BJ (cell line): ENCODE measurements around the gene BEST1. TPM values are rescaled to one million over a fixed set of nuclear protein-coding genes. Genes with fewer than 3 reads are reported as not detected.
"Not testable (repeated sequence)": the region's sequence is repeated elsewhere in the genome, so short reads cannot be mapped to it uniquely, and the experiment has no call there.

Experiments used
- CTCF ChIA-PET: fragments of 350-600 bp; formaldehyde crosslinking; extraction: SDS; loops from one replicate; lab custom pipeline; 2021; ENCODE audit warnings: antibody characterized with exemption, inconsistent platforms; lab: Yijun Ruan, JAX
- POLR2A ChIA-PET: fragments of 300-600 bp; sonication (Branson Sonifier 250); formaldehyde crosslinking; extraction: SDS; loops from one replicate; lab custom pipeline; 2021; ENCODE audit warnings: antibody characterized with exemption; lab: Charles Lee
- DNase-seq: peaks from one replicate; pipeline ENCODE4 v3.0.0-alpha.2; 2011; ENCODE audit warnings: low read depth
- H3K27me3 ChIP-seq: 2 replicates; pipeline ENCODE4 v1.6.0; 2011; ENCODE audit warnings: low read length; ENCODE audit not compliant: control insufficient read depth, insufficient read depth
- H3K36me3 ChIP-seq: 2 replicates; pipeline ENCODE4 v1.5.1; 2011; ENCODE audit warnings: low read length; ENCODE audit not compliant: control insufficient read depth, insufficient read depth
- H3K4me3 ChIP-seq: 2 replicates; pipeline ENCODE4 v1.5.1; 2011; ENCODE audit warnings: low read depth, mild to moderate bottlenecking, control low read depth, low read length
- CTCF ChIP-seq: IDR thresholded peaks from 2 replicates; pipeline ENCODE4 v1.5.1; 2011; ENCODE audit warnings: low read depth, mild to moderate bottlenecking, control low read depth, inconsistent platforms, low read length, moderate library complexity; ENCODE audit not compliant: insufficient read depth
- polyA plus RNA-seq: library from polyadenylated mRNA; depleted of rRNA; stranded (reverse); fragments of >200 nt; gene quantifications from 2 replicates; pipeline ENCODE4 v1.2.3, GENCODE V29; 2011

Gene BEST1
- polyA plus RNA-seq, 1 experiment: 6.4 TPM

- ChIA-PET POLR2A (no interaction called here), CTCF (interaction anchor here (0.6 to 10.2 kb wide), 9 partner anchors 14 to 155 kb away, joined by 3 to 374 read pairs (median 4); no protein-coding TSS in a partner anchor)
- no peak for TF ChIP-seq CTCF
- H3K36me3 ChIP-seq: no peaks in the 10 kb centered on the region
- H3K4me3 ChIP-seq: no peak overlapping the region
- H3K27me3 ChIP-seq: no peaks in the 10 kb centered on the region
- no peak for DNase-seq
These were observed 1.5 kb downstream of the BEST1 start for GRCh38 chr11:61951484-61952135.

- no peak for DNase-seq
- TF ChIP-seq CTCF: no peak
- H3K4me3 ChIP-seq: no peak overlapping the region
- no peaks in the 10 kb centered on the region for H3K27me3 ChIP-seq
- H3K36me3 ChIP-seq: peaks cover 4% of the 10 kb centered on the region
- POLR2A ChIA-PET: interaction anchor here (0.8 kb wide), 1 partner anchor 20 kb away, joined by 3 read pairs; no protein-coding TSS in a partner anchor
- CTCF ChIA-PET: interaction anchor here (1.2 to 10.2 kb wide), 4 partner anchors 52 to 155 kb away, joined by 3 to 374 read pairs (median 12); no protein-coding TSS in a partner anchor
These were observed 2.7 kb downstream of the BEST1 start for GRCh38 chr11:61952882-61953281.

GRCh38 chr11:61953632-61954031, 3.5 kb downstream of the BEST1 start:
- CTCF ChIA-PET: interaction anchor here (0.6 to 10.2 kb wide), 3 partner anchors 12 to 128 kb away, joined by 3 to 374 read pairs (median 21); no protein-coding TSS in a partner anchor
- POLR2A ChIA-PET: interaction anchor here (0.8 kb wide), 1 partner anchor 19 kb away, joined by 3 read pairs; no protein-coding TSS in a partner anchor
- not testable (repeated sequence) for H3K36me3 ChIP-seq, H3K4me3 ChIP-seq, H3K27me3 ChIP-seq, DNase-seq

GRCh38 chr11:61954106-61954850, 4.1 kb downstream of the BEST1 start:
- H3K4me3 ChIP-seq: no peak overlapping the region
- no peak for DNase-seq
- ChIA-PET POLR2A (interaction anchor here (0.6 to 0.7 kb wide), 4 partner anchors 17 to 1896 kb away, joined by 3 to 12 read pairs (median 4); no protein-coding TSS in a partner anchor), CTCF (interaction anchor here (0.9 to 3.8 kb wide), 5 partner anchors 55 to 157 kb away, joined by 3 to 21 read pairs (median 9); no protein-coding TSS in a partner anchor)
- H3K36me3 ChIP-seq: peaks cover 7% of the 10 kb centered on the region
- no peak for TF ChIP-seq CTCF
- no peaks in the 10 kb centered on the region for H3K27me3 ChIP-seq

GRCh38 chr11:61954851-61955421, 4.8 kb downstream of the BEST1 start:
- ChIA-PET POLR2A (interaction anchor here (0.6 to 0.7 kb wide), 4 partner anchors 16 to 1895 kb away, joined by 3 to 12 read pairs (median 4); no protein-coding TSS in a partner anchor), CTCF (interaction anchor here (0.9 to 3.8 kb wide), 5 partner anchors 56 to 158 kb away, joined by 3 to 21 read pairs (median 9); no protein-coding TSS in a partner anchor)
- DNase-seq: peak; percentile 48

More at GRCh38 chr11:61954851-61955421, 4.8 kb downstream of the BEST1 start:
- Histone ChIP-seq H3K36me3 (peaks cover 9% of the 10 kb centered on the region), H3K4me3 (peak overlapping the region; percentile 47), H3K27me3 (no peaks in the 10 kb centered on the region)
- TF ChIP-seq CTCF: peak; percentile 51
